CD4-positive, alpha-beta memory T cell (primary cell): ENCODE results near the gene KRI1. TPM values are rescaled to one million over a fixed set of nuclear protein-coding genes. Genes with fewer than 3 reads are reported as not detected.
"Not testable (repeated sequence)": the region's sequence is repeated elsewhere in the genome, so short reads cannot be mapped to it uniquely, and the experiment has no call there.

Experiments used
- CTCF ChIA-PET: fragments of 350-600 bp; sonication (Branson Sonifier 250); formaldehyde crosslinking; loops from one replicate; lab custom pipeline; 2021; ENCODE audit warnings: inconsistent platforms; ENCODE audit not compliant: partially characterized antibody; lab: Charles Lee
- POLR2A ChIA-PET: fragments of 350-600 bp; sonication (Branson Sonifier 250); formaldehyde crosslinking; loops from one replicate; lab custom pipeline; 2021; ENCODE audit not compliant: partially characterized antibody; lab: Charles Lee
- DNase-seq, 5 donors: peaks; one replicate each; pipeline versions ENCODE4 v3.0.0 to v3.0.0-alpha.2; 2020 to 2022; ENCODE audit warnings: mixed read lengths in 1 of 5
- H3K27ac ChIP-seq: one replicate; pipeline ENCODE4 v1.7.0; 2013; ENCODE audit warnings: low read depth, low read length
- H3K27me3 ChIP-seq: 2 replicates; pipeline ENCODE4 v1.7.0; 2013; ENCODE audit warnings: mild to moderate bottlenecking, low read length, moderate library complexity; ENCODE audit not compliant: insufficient read depth
- H3K36me3 ChIP-seq: 2 replicates; pipeline ENCODE4 v1.7.0; 2013; ENCODE audit warnings: mild to moderate bottlenecking, low read length, moderate library complexity; ENCODE audit not compliant: insufficient read depth
- H3K4me1 ChIP-seq: 2 replicates; pipeline ENCODE4 v1.7.0; 2013; ENCODE audit warnings: mild to moderate bottlenecking, low read length, moderate library complexity; ENCODE audit not compliant: insufficient read depth
- H3K4me3 ChIP-seq, 2 donors: one replicate each; pipeline ENCODE4 v1.7.0; 2013; ENCODE audit warnings: low read length in 2 of 2, mild to moderate bottlenecking in 1 of 2
- H3K9me3 ChIP-seq, 2 donors: one replicate each; pipeline ENCODE4 v1.7.0; 2013; ENCODE audit warnings: low read length in 2 of 2, control low read depth in 1 of 2; ENCODE audit not compliant: control insufficient read depth in 1 of 2
- H3K27ac Mint-ChIP-seq, 7 donors: one replicate each; pipeline ENCODE4 v1.8.0; 2020 to 2021; ENCODE audit warnings: mixed read lengths in 7 of 7, mild to moderate bottlenecking in 6 of 7, inconsistent platforms in 3 of 7, moderate library complexity in 3 of 7
- H3K27me3 Mint-ChIP-seq, 2 donors: one replicate each; pipeline ENCODE4 v1.8.0; 2020 to 2021; ENCODE audit warnings: mixed read lengths in 2 of 2
- H3K36me3 Mint-ChIP-seq, 2 donors: one replicate each; pipeline ENCODE4 v1.8.0; 2020 to 2021; ENCODE audit warnings: mixed read lengths in 2 of 2, inconsistent platforms in 1 of 2, mild to moderate bottlenecking in 1 of 2
- H3K4me1 Mint-ChIP-seq, 4 donors: one replicate each; pipeline ENCODE4 v1.8.0; 2020 to 2021; ENCODE audit warnings: mixed read lengths in 4 of 4, mild to moderate bottlenecking in 1 of 4
- H3K4me3 Mint-ChIP-seq, 8 donors: one replicate each; pipeline ENCODE4 v1.8.0; 2020 to 2021; ENCODE audit warnings: mixed read lengths in 8 of 8, mild to moderate bottlenecking in 7 of 8, moderate library complexity in 6 of 8, inconsistent platforms in 3 of 8
- H3K9me3 Mint-ChIP-seq, 8 donors: one replicate each; pipeline ENCODE4 v1.8.0; 2020 to 2021; ENCODE audit warnings: mixed read lengths in 8 of 8, mild to moderate bottlenecking in 5 of 8, inconsistent platforms in 3 of 8, moderate library complexity in 1 of 8
- intact Hi-C: fragments of 100-400 bp; cut with micrococcal nuclease; formaldehyde crosslinking; loops from one replicate; pipeline ENCODE4 v1.15.1; 2023
- polyA plus RNA-seq, 2 donors: library from polyadenylated mRNA; unstranded; fragments of 300-500 nt; fragmentation: Illumina TruSeq; gene quantifications; one replicate each; pipeline ENCODE4 v1.2.3, GENCODE V29; 2021
- total RNA-seq, 2 experiments: library from RNA; stranded (reverse); gene quantifications; one replicate each; pipeline ENCODE4 v1.2.3, GENCODE V29; 2021

Gene KRI1
- total and polyA plus RNA-seq, 4 experiments from 2014 or later = 3.2 to 73.0 (median 54.5) TPM

- H3K36me3 ChIP-seq = peaks cover 19% of the 10 kb centered on the region
- Mint-ChIP-seq H3K36me3 (peaks cover 3 to 25% of the 10 kb centered on the region in 2 donors), H3K27me3 (peaks cover 2 to 6% of the 10 kb centered on the region in 2 donors), H3K9me3 (no peaks in the 10 kb centered on the region), H3K4me1 (peaks cover 9 to 20% (median 14%) of the 10 kb centered on the region in 4 donors), H3K4me3 (peak overlapping the region; percentile 89 to 94 (median 91)), H3K27ac (peak overlapping the region; percentile 68 to 97 (median 91))
- H3K27me3 ChIP-seq = no peaks in the 10 kb centered on the region
- H3K9me3 ChIP-seq = no peaks in the 10 kb centered on the region
- peak overlapping the region; percentile 86 for H3K27ac ChIP-seq
- peak in 3 of 5 donors; percentile 8 to 50 (median 12) for DNase-seq
- intact Hi-C loops = no loop called here
- H3K4me1 ChIP-seq = peaks cover 18% of the 10 kb centered on the region
- peak overlapping the region; percentile 49 to 66 for H3K4me3 ChIP-seq
- CTCF ChIA-PET = interaction anchor here (1.0 kb wide), 1 partner anchor 12 kb away, joined by 3 read pairs; no protein-coding TSS in a partner anchor
- POLR2A ChIA-PET = interaction anchor here (1.3 to 6.8 kb wide), 3 partner anchors 9 to 23 kb away, joined by 5 to 69 read pairs (median 25); partner anchors contain the start of genes CDKN2D and KRI1
Measured at GRCh38 chr19:10544753-10545251, 21.0 kb downstream of the KRI1 start.

GRCh38 chr19:10544242-10544752 is 21.5 kb downstream of the KRI1 start:
- H3K27ac ChIP-seq = peak overlapping the region; percentile 86
- H3K27me3 ChIP-seq = no peaks in the 10 kb centered on the region
- Mint-ChIP-seq H3K27me3 (peaks cover 2 to 6% of the 10 kb centered on the region in 2 donors), H3K9me3 (no peaks in the 10 kb centered on the region), H3K4me3 (peak overlapping the region; percentile 89 to 94 (median 91)), H3K4me1 (peaks cover 9 to 20% (median 14%) of the 10 kb centered on the region in 4 donors), H3K36me3 (peaks cover 3 to 22% of the 10 kb centered on the region in 2 donors), H3K27ac (peak overlapping the region; percentile 68 to 97 (median 91))
- intact Hi-C loops = no loop called here
- peaks cover 19% of the 10 kb centered on the region for H3K36me3 ChIP-seq
- H3K4me1 ChIP-seq = peaks cover 18% of the 10 kb centered on the region
- ChIA-PET CTCF (interaction anchor here (1.0 kb wide), 1 partner anchor 12 kb away, joined by 3 read pairs; no protein-coding TSS in a partner anchor), POLR2A (interaction anchor here (0.6 to 6.8 kb wide), 4 partner anchors 10 to 443 kb away, joined by 3 to 69 read pairs (median 15); partner anchors contain the start of genes CDKN2D and KRI1)
- no peaks in the 10 kb centered on the region for H3K9me3 ChIP-seq
- peak in 3 of 5 donors; percentile 3 to 53 (median 9) for DNase-seq
- peak overlapping the region; percentile 49 to 66 for H3K4me3 ChIP-seq

- H3K27me3 ChIP-seq = no peaks in the 10 kb centered on the region
- H3K36me3 ChIP-seq = peaks cover 15% of the 10 kb centered on the region
- Mint-ChIP-seq H3K36me3 (peaks cover 3 to 16% of the 10 kb centered on the region in 2 donors), H3K4me1 (peaks cover 9 to 20% (median 14%) of the 10 kb centered on the region in 4 donors), H3K27ac (peak within 1 kb of the TSS; percentile 83 to 97 (median 91)), H3K4me3 (peak within 1 kb of the TSS; percentile 89 to 94 (median 91)), H3K27me3 (peaks cover 5 to 10% of the 10 kb centered on the region in 2 donors), H3K9me3 (no peaks in the 10 kb centered on the region)
- DNase-seq = peak; percentile 85 to 89 (median 85)
- H3K4me1 ChIP-seq = peaks cover 18% of the 10 kb centered on the region
- no peaks in the 10 kb centered on the region for H3K9me3 ChIP-seq
- peak within 1 kb of the TSS; percentile 86 for H3K27ac ChIP-seq
- POLR2A ChIA-PET = interaction anchor here (0.6 to 6.8 kb wide), 6 partner anchors 10 to 442 kb away, joined by 3 to 69 read pairs (median 4); partner anchors contain the start of genes CDKN2D and KRI1
- CTCF ChIA-PET = interaction anchor here (1.0 to 3.8 kb wide), 12 partner anchors 9 to 156 kb away, joined by 3 to 51 read pairs (median 6); partner anchors contain the start of gene CDKN2D
- peak within 1 kb of the TSS; percentile 49 to 66 for H3K4me3 ChIP-seq
- intact Hi-C loops = loop anchor here (1.0 to 2.0 kb wide), 3 partner anchors 11 to 39 kb away; no protein-coding TSS in a partner anchor
Measured at GRCh38 chr19:10543420-10544241, 22.2 kb downstream of the KRI1 start, which contains the start of gene ATG4D. ATG4D (plus strand) TSS chr19:10543904; CDS start chr19:10544091, 187 bp downstream.

GRCh38 chr19:10543059-10543419 is 22.8 kb downstream of the KRI1 start:
- peaks cover 0 to 11% of the 10 kb centered on the region in 2 donors for H3K36me3 Mint-ChIP-seq
- H3K4me1 ChIP-seq = peaks cover 18% of the 10 kb centered on the region
- ChIA-PET CTCF (interaction anchor here (1.0 to 3.8 kb wide), 13 partner anchors 10 to 157 kb away, joined by 3 to 51 read pairs (median 5); partner anchors contain the start of gene CDKN2D), POLR2A (interaction anchor here (1.0 to 6.8 kb wide), 5 partner anchors 11 to 60 kb away, joined by 3 to 69 read pairs (median 5); partner anchors contain the start of genes CDKN2D and KRI1)
- peak overlapping the region in 1 of 2 donors; percentile 66 for H3K4me3 ChIP-seq
- H3K4me1 Mint-ChIP-seq = peaks cover 9 to 20% (median 14%) of the 10 kb centered on the region in 4 donors
- no peaks in the 10 kb centered on the region for H3K27me3 ChIP-seq
- intact Hi-C loops = loop anchor here (1.0 to 2.0 kb wide), 3 partner anchors 11 to 38 kb away; no protein-coding TSS in a partner anchor
- peak overlapping the region; percentile 77 to 88 (median 84) for H3K4me3 Mint-ChIP-seq
- H3K36me3 ChIP-seq = peaks cover 10% of the 10 kb centered on the region
- no peak for DNase-seq
- peaks cover 7 to 13% of the 10 kb centered on the region in 2 donors for H3K27me3 Mint-ChIP-seq
- H3K27ac ChIP-seq = peak overlapping the region; percentile 86
- H3K27ac Mint-ChIP-seq = peak overlapping the region; percentile 61 to 93 (median 84)
- no peaks in the 10 kb centered on the region for H3K9me3 ChIP-seq
- H3K9me3 Mint-ChIP-seq = no peaks in the 10 kb centered on the region

- H3K36me3 ChIP-seq, H3K4me3 ChIP-seq, H3K27ac Mint-ChIP-seq, H3K36me3 Mint-ChIP-seq, H3K4me1 Mint-ChIP-seq, H3K4me1 ChIP-seq, DNase-seq, H3K9me3 ChIP-seq, H3K27ac ChIP-seq, POLR2A ChIA-PET, H3K4me3 Mint-ChIP-seq, H3K27me3 ChIP-seq, H3K9me3 Mint-ChIP-seq, intact Hi-C loops: not testable (repeated sequence)
- H3K27me3 Mint-ChIP-seq = peaks cover 12 to 18% of the 10 kb centered on the region in 2 donors
- CTCF ChIA-PET = interaction anchor here (1.0 to 1.3 kb wide), 2 partner anchors 27 to 31 kb away, joined by 3 read pairs; no protein-coding TSS in a partner anchor
Measured at GRCh38 chr19:10539016-10539415, 26.8 kb downstream of the KRI1 start.

GRCh38 chr19:10538204-10538983 is 27.4 kb downstream of the KRI1 start:
- Mint-ChIP-seq H3K36me3 (no peaks in the 10 kb centered on the region), H3K4me1 (peaks cover 2 to 7% (median 5%) of the 10 kb centered on the region in 4 donors), H3K9me3 (no peaks in the 10 kb centered on the region), H3K27me3 (peaks cover 14 to 18% of the 10 kb centered on the region in 2 donors), H3K4me3 (no peak overlapping the region), H3K27ac (no peak overlapping the region)
- Histone ChIP-seq H3K4me3 (no peak overlapping the region), H3K36me3 (no peaks in the 10 kb centered on the region), H3K27me3 (no peaks in the 10 kb centered on the region), H3K4me1 (peaks cover 5% of the 10 kb centered on the region), H3K9me3 (no peaks in the 10 kb centered on the region), H3K27ac (no peak overlapping the region)
- POLR2A ChIA-PET = no interaction called here
- CTCF ChIA-PET = interaction anchor here (0.6 to 1.4 kb wide), 9 partner anchors 15 to 164 kb away, joined by 3 to 4 read pairs (median 3); partner anchors contain the start of gene CDC37
- intact Hi-C loops = no loop called here
- DNase-seq = no peak
